Measurements from ENCODE around the gene LMF2. TPM values are rescaled to one million over a fixed set of nuclear protein-coding genes. Genes with fewer than 3 reads are reported as not detected.

LMF2 gene
- total and polyA plus RNA-seq, 2 of the 8 experiments (the other 6 are each of a cell fraction or from before 2014, with no cell fraction given) = 34.3 to 62.9 TPM

DNA sequence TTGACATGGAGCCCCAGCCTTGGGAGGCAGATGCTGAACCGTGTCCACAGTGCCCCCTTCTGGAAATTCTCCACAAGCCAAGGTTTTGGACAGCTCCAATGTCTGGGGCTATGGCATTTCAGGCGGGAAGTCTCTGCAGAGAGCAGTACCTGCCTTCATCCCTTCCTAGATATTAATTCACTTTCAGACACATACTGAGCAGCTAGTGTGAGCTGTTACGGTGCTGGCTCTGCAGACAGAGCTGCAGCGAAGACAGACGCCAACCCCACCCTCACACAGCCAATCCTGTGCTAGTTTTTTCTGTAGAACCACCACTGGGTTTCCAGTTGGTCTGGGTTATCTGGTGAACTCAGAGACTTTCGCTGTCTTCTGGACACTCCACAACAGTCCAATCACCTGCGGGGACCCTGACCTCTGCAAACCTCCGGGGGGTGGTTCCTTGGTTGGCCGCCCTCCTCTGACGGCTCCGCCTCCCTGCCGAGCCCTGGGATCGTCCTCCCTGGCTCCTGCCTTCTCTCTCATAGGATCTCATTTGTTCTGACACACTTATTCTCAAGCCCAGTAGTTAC is 9.1 kb downstream of the LMF2 start:
- H3K18ac ChIP-seq (ENCODE audit: extremely low read depth, low read length) = no peak overlapping the region
- H2BK12ac ChIP-seq (ENCODE audit: low read depth, low read length) = no peak overlapping the region
- no peak overlapping the region for H3K14ac ChIP-seq (ENCODE audit: insufficient read length)
- H2BK15ac ChIP-seq (ENCODE audit: low read length) = no peak overlapping the region; the same call in 1 of the 2 replicates
- no peak overlapping the region for H2BK120ac ChIP-seq (replicated peaks; ENCODE audit: low read depth, low read length)
- CTCF ChIA-PET (ENCODE audit: partially characterized antibody) = interaction anchor here (0.8 to 4.5 kb wide), 30 partner anchors 9 to 248 kb away, joined by 3 to 54 read pairs (median 4); partner anchors contain the start of genes ADM2, LMF2, MIOX and NCAPH2
- H3K27me3 ChIP-seq (replicated peaks in 1 of 4; ENCODE audit: control insufficient read depth in 3 of 4, extremely low read depth in 1 of 4, insufficient read depth in 3 of 4, low read length in 3 of 4) = no peaks in the 10 kb centered on the region
- peaks cover 0 to 3% (median 0%) of the 10 kb centered on the region in 4 experiments; a peak in 2 of 7 replicates for H3K4me1 ChIP-seq (replicated peaks in 1 of 4; ENCODE audit: control insufficient read depth in 3 of 4, insufficient read depth in 4 of 4, low read length in 3 of 4)
- no peaks in the 10 kb centered on the region for H4K20me1 ChIP-seq (replicated peaks in 1 of 2; ENCODE audit: control insufficient read depth in 1 of 2, insufficient read depth in 2 of 2, low read length in 2 of 2)
- H3K9ac ChIP-seq (replicated peaks in 1 of 4; ENCODE audit: extremely low read depth in 1 of 4, low read depth in 3 of 4, low read length in 3 of 4) = no peak overlapping the region
- H2AK5ac ChIP-seq (ENCODE audit: low read depth, low read length) = no peak overlapping the region
- H4K91ac ChIP-seq (replicated peaks; ENCODE audit: insufficient read length, low read length) = no peak overlapping the region
- TF ChIP-seq, protein P1, sequence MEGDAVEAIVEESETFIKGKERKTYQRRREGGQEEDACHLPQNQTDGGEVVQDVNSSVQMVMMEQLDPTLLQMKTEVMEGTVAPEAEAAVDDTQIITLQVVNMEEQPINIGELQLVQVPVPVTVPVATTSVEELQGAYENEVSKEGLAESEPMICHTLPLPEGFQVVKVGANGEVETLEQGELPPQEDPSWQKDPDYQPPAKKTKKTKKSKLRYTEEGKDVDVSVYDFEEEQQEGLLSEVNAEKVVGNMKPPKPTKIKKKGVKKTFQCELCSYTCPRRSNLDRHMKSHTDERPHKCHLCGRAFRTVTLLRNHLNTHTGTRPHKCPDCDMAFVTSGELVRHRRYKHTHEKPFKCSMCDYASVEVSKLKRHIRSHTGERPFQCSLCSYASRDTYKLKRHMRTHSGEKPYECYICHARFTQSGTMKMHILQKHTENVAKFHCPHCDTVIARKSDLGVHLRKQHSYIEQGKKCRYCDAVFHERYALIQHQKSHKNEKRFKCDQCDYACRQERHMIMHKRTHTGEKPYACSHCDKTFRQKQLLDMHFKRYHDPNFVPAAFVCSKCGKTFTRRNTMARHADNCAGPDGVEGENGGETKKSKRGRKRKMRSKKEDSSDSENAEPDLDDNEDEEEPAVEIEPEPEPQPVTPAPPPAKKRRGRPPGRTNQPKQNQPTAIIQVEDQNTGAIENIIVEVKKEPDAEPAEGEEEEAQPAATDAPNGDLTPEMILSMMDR (IDR thresholded peaks at IDR 0.05; ENCODE audit: control extremely low read depth in 1 of 3, insufficient read depth in 1 of 3, low read depth in 1 of 3, low read length in 3 of 3) = peak; percentile 73 to 93 (median 88)
- no peak for TF ChIP-seq CBX5 (IDR thresholded peaks at IDR 0.05; ENCODE audit: low read depth, low read length)
- TF ChIP-seq KDM1A (IDR thresholded peaks at IDR 0.05; ENCODE audit: borderline replicate concordance, low read length) = no peak
- TF ChIP-seq RAD21 (IDR thresholded peaks at IDR 0.05 in 1 of 2, conservative IDR thresholded peaks at IDR 0.05 in 1 of 2; ENCODE audit: low read depth in 2 of 2, low read length in 2 of 2) = peak; percentile 84 to 86
- TF ChIP-seq SIN3A (conservative IDR thresholded peaks at IDR 0.05 in 1 of 2, IDR thresholded peaks at IDR 0.05 in 1 of 2; ENCODE audit: low read depth in 1 of 2, low read length in 2 of 2) = peak in 1 of 2 experiments; percentile 61; a peak in 1 of 4 replicates
- no peak for TF ChIP-seq JUND (IDR thresholded peaks at IDR 0.05; ENCODE audit: low read length)
- TF ChIP-seq, protein P2, sequence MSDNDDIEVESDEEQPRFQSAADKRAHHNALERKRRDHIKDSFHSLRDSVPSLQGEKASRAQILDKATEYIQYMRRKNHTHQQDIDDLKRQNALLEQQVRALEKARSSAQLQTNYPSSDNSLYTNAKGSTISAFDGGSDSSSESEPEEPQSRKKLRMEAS (IDR thresholded peaks at IDR 0.05) = 0 out of 2 replicates have a peak, but pooled peaks have one; percentile 8
- TF ChIP-seq YY1 (IDR thresholded peaks at IDR 0.05; ENCODE audit: low read depth, low read length) = no peak
- H3K79me1 ChIP-seq (ENCODE audit: low read depth, low read length) = no peaks in the 10 kb centered on the region
- no peak overlapping the region for H4K5ac ChIP-seq (ENCODE audit: insufficient read length, low read depth, low read length)
- FAIRE-seq (peak; percentile 95), DNase-seq (ENCODE audit: low read depth in 1 of 2, low spot score in 2 of 2) (peak; percentile 56 to 87)
- H3K23ac ChIP-seq (ENCODE audit: insufficient read length) = no peak overlapping the region
- no peak overlapping the region; a peak in 1 of 8 replicates for H3K4me3 ChIP-seq (ENCODE audit: extremely low read depth in 1 of 4, insufficient read depth in 2 of 4, low read depth in 3 of 4, low read length in 4 of 4)
- H3K36me3 ChIP-seq (ENCODE audit: control insufficient read depth in 2 of 4, insufficient read depth in 4 of 4, low read length in 3 of 4) = no peaks in the 10 kb centered on the region
- no peak overlapping the region for H3K27ac ChIP-seq (ENCODE audit: low read depth, low read length)
- H3K9me3 ChIP-seq (ENCODE audit: insufficient read depth in 2 of 2, low read depth in 1 of 2, low read length in 1 of 2) = no peaks in the 10 kb centered on the region
- H2AFZ ChIP-seq (ENCODE audit: low read length) = no peak overlapping the region
- no peak overlapping the region for H3K56ac ChIP-seq (replicated peaks; ENCODE audit: insufficient read length, low read depth, low read length)
- no peak overlapping the region for H3K4me2 ChIP-seq (ENCODE audit: insufficient read depth in 1 of 2, low read depth in 2 of 2, low read length in 2 of 2)
- no peaks in the 10 kb centered on the region for H3K23me2 ChIP-seq (ENCODE audit: low read depth, low read length)
- POLR2A ChIA-PET (ENCODE audit: partially characterized antibody) = interaction anchor here (0.6 to 3.8 kb wide), 5 partner anchors 8 to 75 kb away, joined by 3 to 20 read pairs (median 5); partner anchors contain the start of genes ADM2 and MIOX
- no peak overlapping the region for H3K4ac ChIP-seq (replicated peaks; ENCODE audit: insufficient read length, low read depth, low read length)
- 53% methylated on average over 13 of the region's 13 CpGs; no CpG with 5 or more reads in 1 of the 2 experiments for WGBS, 2 experiments (ENCODE audit: extremely low coverage in 1 of 2, insufficient coverage in 1 of 2, insufficient read length in 1 of 2, insufficient replicate concordance in 2 of 2, low coverage in 1 of 2, low lambda C conversion rate in 2 of 2, missing lambda C conversion rate in 1 of 2)
- no peak overlapping the region for H2BK5ac ChIP-seq (ENCODE audit: low read depth, low read length)
- no peak overlapping the region for H2BK20ac ChIP-seq (ENCODE audit: low read length)
- no peaks in the 10 kb centered on the region for H3K79me2 ChIP-seq (ENCODE audit: control insufficient read depth in 1 of 2, insufficient read depth in 2 of 2, low read length in 2 of 2)
- H4K8ac ChIP-seq (ENCODE audit: extremely low read depth, insufficient read depth, low read length) = no peak overlapping the region; the same call in 1 of the 2 replicates

Data from H1 (cell line).